ENCODE results near the gene HOXC11. TPM values are rescaled to one million over a fixed set of nuclear protein-coding genes. Genes with fewer than 3 reads are reported as not detected.

HOXC11 gene
- total RNA-seq, 1 experiment from 2014 or later = 2.4 TPM

GRCh38 chr12:53971686-53972085 is 1.2 kb upstream of the HOXC11 start:
- Histone ChIP-seq H2AFZ (no peak overlapping the region), H3K4me1 (replicated peaks; ENCODE audit: insufficient read depth) (peaks cover 10% of the 10 kb centered on the region), H3F3A (ENCODE audit: insufficient read depth, low read depth) (no peaks in the 10 kb centered on the region; the same call in 1 of the 2 replicates), H3K27ac (no peak overlapping the region), H3K4me3 (no peak overlapping the region), H4K20me1 (ENCODE audit: insufficient read depth) (no peaks in the 10 kb centered on the region), H3K9me2 (ENCODE audit: insufficient read depth) (no peaks in the 10 kb centered on the region), H3K36me3 (ENCODE audit: low read depth) (no peaks in the 10 kb centered on the region), H3K4me2 (no peak overlapping the region), H3K27me3 (ENCODE audit: insufficient read depth, low read depth) (no peaks in the 10 kb centered on the region), H3K79me2 (ENCODE audit: low read depth) (no peaks in the 10 kb centered on the region), H3K9me3 (ENCODE audit: insufficient read depth, low read depth) (no peaks in the 10 kb centered on the region)
- CTCF ChIA-PET = interaction anchor here (0.6 kb wide), 1 partner anchor 24 kb away, joined by 16 read pairs; no protein-coding TSS in a partner anchor
- TF ChIP-seq, protein P1, sequence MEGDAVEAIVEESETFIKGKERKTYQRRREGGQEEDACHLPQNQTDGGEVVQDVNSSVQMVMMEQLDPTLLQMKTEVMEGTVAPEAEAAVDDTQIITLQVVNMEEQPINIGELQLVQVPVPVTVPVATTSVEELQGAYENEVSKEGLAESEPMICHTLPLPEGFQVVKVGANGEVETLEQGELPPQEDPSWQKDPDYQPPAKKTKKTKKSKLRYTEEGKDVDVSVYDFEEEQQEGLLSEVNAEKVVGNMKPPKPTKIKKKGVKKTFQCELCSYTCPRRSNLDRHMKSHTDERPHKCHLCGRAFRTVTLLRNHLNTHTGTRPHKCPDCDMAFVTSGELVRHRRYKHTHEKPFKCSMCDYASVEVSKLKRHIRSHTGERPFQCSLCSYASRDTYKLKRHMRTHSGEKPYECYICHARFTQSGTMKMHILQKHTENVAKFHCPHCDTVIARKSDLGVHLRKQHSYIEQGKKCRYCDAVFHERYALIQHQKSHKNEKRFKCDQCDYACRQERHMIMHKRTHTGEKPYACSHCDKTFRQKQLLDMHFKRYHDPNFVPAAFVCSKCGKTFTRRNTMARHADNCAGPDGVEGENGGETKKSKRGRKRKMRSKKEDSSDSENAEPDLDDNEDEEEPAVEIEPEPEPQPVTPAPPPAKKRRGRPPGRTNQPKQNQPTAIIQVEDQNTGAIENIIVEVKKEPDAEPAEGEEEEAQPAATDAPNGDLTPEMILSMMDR (conservative IDR thresholded peaks at IDR 0.05) = no peak
- no peak for TF ChIP-seq EZH2 (IDR thresholded peaks at IDR 0.05; ENCODE audit: low read depth)
- POLR2A ChIA-PET (ENCODE audit: unreplicated experiment) = interaction anchor here (0.6 kb wide), 1 partner anchor 71 kb away, joined by 7 read pairs; no protein-coding TSS in a partner anchor
- no peak for DNase-seq
- intact Hi-C loops (cut with micrococcal nuclease; ENCODE audit: unreplicated experiment) = no loop called here
- no TSS peak for BruUV-seq (replicated peaks)

GRCh38 chr12:53972152-53972702 is 699 bp upstream of the HOXC11 start:
- H3K36me3 ChIP-seq (ENCODE audit: low read depth) = no peaks in the 10 kb centered on the region
- TF ChIP-seq, protein P1 (conservative IDR thresholded peaks at IDR 0.05) = no peak
- no peak for TF ChIP-seq EZH2 (IDR thresholded peaks at IDR 0.05; ENCODE audit: low read depth)
- intact Hi-C loops (cut with micrococcal nuclease; ENCODE audit: unreplicated experiment) = no loop called here
- peaks cover 7% of the 10 kb centered on the region for H3K4me1 ChIP-seq (replicated peaks; ENCODE audit: insufficient read depth)
- no peak overlapping the region for H2AFZ ChIP-seq
- ChIA-PET CTCF (interaction anchor here (0.6 kb wide), 1 partner anchor 24 kb away, joined by 16 read pairs; no protein-coding TSS in a partner anchor), POLR2A (ENCODE audit: unreplicated experiment) (interaction anchor here (0.6 kb wide), 1 partner anchor 72 kb away, joined by 7 read pairs; no protein-coding TSS in a partner anchor)
- H3K9me2 ChIP-seq (ENCODE audit: insufficient read depth) = no peaks in the 10 kb centered on the region
- H4K20me1 ChIP-seq (ENCODE audit: insufficient read depth) = no peaks in the 10 kb centered on the region
- H3K4me2 ChIP-seq = peak overlapping the region; percentile 69
- peak; percentile 41 to 47 for DNase-seq
- peaks cover under 1% of the 10 kb centered on the region; the same call in 1 of the 2 replicates for H3F3A ChIP-seq (ENCODE audit: insufficient read depth, low read depth)
- H3K79me2 ChIP-seq (ENCODE audit: low read depth) = no peaks in the 10 kb centered on the region
- H3K27ac ChIP-seq = no peak overlapping the region
- no TSS peak for BruUV-seq (replicated peaks)
- H3K27me3 ChIP-seq (ENCODE audit: insufficient read depth, low read depth) = no peaks in the 10 kb centered on the region
- H3K9me3 ChIP-seq (ENCODE audit: insufficient read depth, low read depth) = no peaks in the 10 kb centered on the region
- no peak overlapping the region for H3K4me3 ChIP-seq

DNA sequence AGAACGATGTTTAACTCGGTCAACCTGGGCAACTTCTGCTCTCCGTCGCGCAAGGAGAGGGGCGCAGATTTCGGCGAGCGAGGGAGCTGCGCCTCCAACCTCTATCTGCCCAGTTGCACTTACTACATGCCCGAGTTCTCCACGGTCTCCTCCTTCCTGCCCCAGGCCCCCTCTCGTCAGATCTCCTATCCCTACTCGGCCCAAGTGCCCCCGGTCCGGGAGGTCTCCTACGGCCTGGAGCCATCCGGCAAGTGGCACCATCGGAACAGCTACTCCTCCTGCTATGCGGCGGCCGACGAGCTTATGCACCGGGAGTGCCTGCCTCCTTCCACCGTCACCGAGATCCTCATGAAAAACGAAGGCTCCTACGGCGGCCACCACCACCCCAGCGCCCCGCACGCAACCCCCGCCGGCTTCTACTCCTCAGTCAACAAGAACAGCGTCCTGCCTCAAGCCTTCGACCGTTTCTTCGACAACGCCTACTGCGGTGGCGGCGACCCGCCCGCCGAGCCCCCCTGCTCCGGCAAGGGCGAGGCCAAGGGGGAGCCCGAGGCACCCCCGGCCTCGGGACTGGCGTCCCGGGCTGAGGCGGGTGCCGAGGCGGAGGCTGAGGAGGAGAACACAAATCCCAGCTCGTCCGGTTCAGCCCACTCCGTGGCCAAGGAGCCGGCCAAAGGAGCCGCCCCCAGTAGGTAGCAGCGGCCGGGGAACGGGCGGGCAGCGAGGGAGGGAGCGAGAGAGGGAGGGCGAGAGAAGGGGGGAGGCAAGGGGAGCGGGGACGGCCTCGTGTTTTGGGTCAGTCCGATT is 513 bp downstream of the HOXC11 start:
- ChIA-PET CTCF (interaction anchor here (0.6 kb wide), 1 partner anchor 22 kb away, joined by 3 read pairs; no protein-coding TSS in a partner anchor), POLR2A (ENCODE audit: unreplicated experiment) (interaction anchor here (0.6 to 0.7 kb wide), 3 partner anchors 22 to 175 kb away, joined by 3 to 9 read pairs (median 8); no protein-coding TSS in a partner anchor)
- DNase-seq = peak in 1 of 2 experiments; percentile 39
- no peaks in the 10 kb centered on the region for H4K20me1 ChIP-seq (ENCODE audit: insufficient read depth)
- no peaks in the 10 kb centered on the region for H3K4me1 ChIP-seq (replicated peaks; ENCODE audit: insufficient read depth)
- peak overlapping the region; percentile 69 for H3K4me2 ChIP-seq
- peaks cover 5% of the 10 kb centered on the region; the same call in 1 of the 2 replicates for H3F3A ChIP-seq (ENCODE audit: insufficient read depth, low read depth)
- no peaks in the 10 kb centered on the region for H3K9me3 ChIP-seq (ENCODE audit: insufficient read depth, low read depth)
- no peaks in the 10 kb centered on the region for H3K27me3 ChIP-seq (ENCODE audit: insufficient read depth, low read depth)
- H3K27ac ChIP-seq = no peak overlapping the region
- no peaks in the 10 kb centered on the region for H3K79me2 ChIP-seq (ENCODE audit: low read depth)
- no peaks in the 10 kb centered on the region for H3K9me2 ChIP-seq (ENCODE audit: insufficient read depth)
- H3K4me3 ChIP-seq = peak overlapping the region; percentile 72
- intact Hi-C loops (cut with micrococcal nuclease; ENCODE audit: unreplicated experiment) = no loop called here
- H2AFZ ChIP-seq = peak overlapping the region; percentile 91
- H3K36me3 ChIP-seq (ENCODE audit: low read depth) = no peaks in the 10 kb centered on the region
- TF ChIP-seq, protein P1 (conservative IDR thresholded peaks at IDR 0.05) = no peak
- TF ChIP-seq EZH2 (IDR thresholded peaks at IDR 0.05; ENCODE audit: low read depth) = no peak
- TSS peak; percentile 55 for BruUV-seq (replicated peaks)
